ENCODE measurements around the gene SEPTIN2. TPM values are rescaled to one million over a fixed set of nuclear protein-coding genes. Genes with fewer than 3 reads are reported as not detected.

The SEPTIN2 gene
- total RNA-seq, 1 donor: 218 TPM

DNA sequence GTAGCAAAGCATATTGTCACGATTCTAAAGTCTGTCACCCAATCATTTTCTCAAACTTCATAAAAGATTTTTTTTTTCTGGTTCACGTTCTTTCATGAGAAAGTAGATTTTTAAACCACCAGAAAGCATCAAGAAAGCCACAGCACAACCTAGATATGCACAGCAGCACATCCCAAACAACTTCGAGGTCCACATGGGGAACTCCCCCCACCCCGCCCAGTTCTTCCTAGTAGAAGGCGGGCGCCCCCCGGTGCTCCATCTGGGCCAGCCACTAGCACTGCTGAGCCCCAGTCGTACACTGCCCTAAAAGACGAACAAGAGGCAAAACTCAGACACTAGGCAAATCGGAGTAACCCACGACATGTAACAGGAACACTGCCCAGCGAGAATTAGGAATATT is 15.7 kb upstream of the SEPTIN2 start:
- Histone ChIP-seq H3K9me3 (ENCODE audit: low read depth, low read length) (no peaks in the 10 kb centered on the region), H3K4me3 (ENCODE audit: low read length) (no peak overlapping the region), H3K4me1 (ENCODE audit: insufficient read depth, low read length) (peaks cover 31% of the 10 kb centered on the region), H3K27me3 (ENCODE audit: insufficient read depth, low read length) (no peaks in the 10 kb centered on the region)

DNA sequence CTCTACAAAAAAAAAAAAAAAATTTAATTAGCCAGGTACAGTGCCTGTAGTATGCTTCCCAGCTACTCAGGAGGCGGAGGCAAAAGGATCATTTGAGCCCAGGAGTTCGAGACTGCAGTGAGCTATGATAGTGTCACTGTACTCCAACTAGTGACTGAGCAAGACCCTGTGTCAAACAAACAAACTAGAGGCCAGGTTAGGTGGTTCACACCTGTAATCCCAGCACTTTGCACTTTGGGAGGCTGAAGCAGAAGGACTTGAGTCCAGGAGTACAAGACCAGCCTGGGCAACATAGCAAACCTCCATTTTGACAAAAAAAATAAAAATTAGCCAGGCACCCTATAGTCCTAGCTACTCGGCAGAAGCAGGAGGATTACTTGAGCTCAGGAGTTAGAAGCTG is 13.6 kb upstream of the SEPTIN2 start:
- Histone ChIP-seq H3K9me3 (ENCODE audit: low read depth, low read length) (no peaks in the 10 kb centered on the region), H3K27me3 (ENCODE audit: insufficient read depth, low read length) (no peaks in the 10 kb centered on the region), H3K4me3 (ENCODE audit: low read length) (no peak overlapping the region), H3K4me1 (ENCODE audit: insufficient read depth, low read length) (peaks cover 40% of the 10 kb centered on the region)

DNA sequence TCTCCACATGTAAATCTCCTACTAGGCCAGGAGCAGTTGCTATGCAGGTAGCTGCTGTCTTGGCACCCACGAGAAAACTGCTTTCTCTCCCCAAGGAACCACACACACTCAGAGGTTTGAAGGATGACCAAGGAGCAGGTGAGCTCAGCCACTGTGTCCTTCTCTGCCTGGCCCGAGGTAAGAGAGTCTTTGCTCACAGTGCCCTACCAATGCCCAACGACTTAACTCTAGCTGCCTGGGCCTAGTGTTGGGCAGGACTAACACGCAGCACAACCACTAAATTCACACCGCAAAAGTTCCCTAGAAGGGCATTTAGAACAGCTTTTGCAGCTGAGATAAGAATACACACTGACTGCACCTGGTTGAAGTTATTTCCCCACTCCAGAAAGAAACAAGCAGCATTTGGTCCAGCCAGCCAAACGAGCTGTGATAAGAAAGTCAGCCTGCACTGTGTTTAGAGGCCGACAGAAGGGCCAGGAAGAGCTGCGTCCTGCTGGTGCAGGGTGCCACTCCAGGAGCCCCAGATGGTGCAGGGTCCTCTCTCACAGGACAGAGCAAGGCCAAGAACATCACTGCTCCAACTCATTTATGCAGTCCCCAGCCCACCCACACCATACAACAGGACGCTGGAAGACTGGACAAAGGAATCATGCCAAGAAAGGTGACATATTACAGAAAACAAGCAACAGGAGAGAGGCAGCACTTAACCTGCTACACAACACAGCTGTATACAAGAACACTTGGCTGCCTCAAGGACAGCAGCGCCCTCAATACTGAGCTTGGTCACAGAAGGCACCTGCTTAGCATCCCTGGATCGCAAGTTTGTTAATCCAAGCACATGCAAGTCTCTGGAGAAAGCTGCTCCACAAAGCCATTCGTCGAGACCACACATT is 12.7 kb upstream of the SEPTIN2 start:
- Histone ChIP-seq H3K4me3 (ENCODE audit: low read length) (no peak overlapping the region), H3K27me3 (ENCODE audit: insufficient read depth, low read length) (no peaks in the 10 kb centered on the region), H3K4me1 (ENCODE audit: insufficient read depth, low read length) (peaks cover 39% of the 10 kb centered on the region), H3K9me3 (ENCODE audit: low read depth, low read length) (no peaks in the 10 kb centered on the region)

DNA sequence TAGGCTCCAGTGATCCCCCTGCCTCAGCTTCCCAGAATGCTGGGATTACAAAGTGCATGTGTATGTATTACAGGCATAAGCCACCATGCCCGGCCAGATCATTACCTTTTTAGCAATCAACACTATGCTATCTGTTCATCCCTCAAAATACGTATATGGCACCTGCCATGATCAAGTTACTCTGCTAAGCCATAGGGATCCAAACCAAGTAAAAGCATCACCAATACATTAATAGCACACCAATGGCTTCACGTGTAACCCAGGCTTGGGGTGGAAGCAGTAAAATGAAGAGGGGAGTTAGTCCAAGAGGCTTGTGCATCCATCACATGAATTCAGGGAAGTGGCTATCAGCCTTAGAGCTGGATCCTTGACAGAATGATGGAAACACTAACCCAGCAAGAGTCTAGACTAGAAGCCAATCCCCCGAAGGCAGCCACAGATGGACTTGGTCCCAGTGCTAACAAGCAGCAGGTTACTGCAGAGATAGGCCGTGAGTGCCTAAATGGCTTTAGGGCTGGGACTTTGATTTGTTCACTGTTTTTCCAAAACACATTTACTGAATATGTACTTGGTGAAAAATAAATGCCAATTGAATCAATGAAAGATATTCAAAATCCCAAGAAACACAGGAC is 11.6 kb upstream of the SEPTIN2 start:
- Histone ChIP-seq H3K4me3 (ENCODE audit: low read length) (no peak overlapping the region), H3K27me3 (ENCODE audit: insufficient read depth, low read length) (no peaks in the 10 kb centered on the region), H3K9me3 (ENCODE audit: low read depth, low read length) (no peaks in the 10 kb centered on the region), H3K4me1 (ENCODE audit: insufficient read depth, low read length) (peaks cover 33% of the 10 kb centered on the region)

DNA sequence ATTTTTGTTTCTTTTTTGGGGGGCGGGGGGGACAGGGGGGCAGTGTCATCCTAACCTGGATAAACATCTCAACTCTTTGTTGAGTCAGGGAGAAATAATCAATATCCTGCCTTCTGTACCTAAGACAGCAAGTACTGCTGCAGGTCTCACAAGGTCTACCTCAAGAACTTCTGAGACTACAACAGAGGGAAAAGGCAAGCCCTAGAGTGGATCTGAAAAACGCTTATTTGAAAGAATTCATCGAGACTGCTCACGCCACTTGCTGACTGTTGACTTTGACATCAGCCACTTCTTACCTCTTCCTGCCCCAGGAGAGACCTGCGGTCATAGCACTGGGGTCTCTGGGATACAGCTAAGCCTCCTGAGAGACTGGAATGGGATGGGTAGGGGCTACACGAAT is 8.7 kb upstream of the SEPTIN2 start:
- no peaks in the 10 kb centered on the region for H3K27me3 ChIP-seq (ENCODE audit: insufficient read depth, low read length)
- H3K4me1 ChIP-seq (ENCODE audit: insufficient read depth, low read length): peaks cover 39% of the 10 kb centered on the region
- no peaks in the 10 kb centered on the region for H3K9me3 ChIP-seq (ENCODE audit: low read depth, low read length)
- no peak overlapping the region for H3K4me3 ChIP-seq (ENCODE audit: low read length)

DNA sequence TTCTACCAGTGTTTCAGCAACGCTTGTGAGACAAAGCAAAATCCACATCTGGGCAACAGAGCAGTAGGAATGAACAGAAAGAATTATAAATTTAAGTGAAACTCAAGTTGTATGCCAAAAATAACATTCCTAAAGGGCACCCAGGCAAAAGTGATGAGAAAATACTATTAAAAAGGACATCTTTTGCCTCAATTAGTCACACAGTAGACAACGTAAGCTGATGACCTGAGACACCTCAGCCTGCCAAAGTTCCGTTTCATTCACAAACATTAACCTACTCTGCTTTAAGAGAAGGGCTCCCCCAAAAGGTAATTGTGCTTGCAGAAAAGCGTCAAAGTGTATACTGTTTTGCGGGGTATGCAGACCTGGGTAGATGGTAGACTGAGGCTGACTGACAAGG is 7.5 kb upstream of the SEPTIN2 start:
- H3K4me3 ChIP-seq (ENCODE audit: low read length): no peak overlapping the region
- no peaks in the 10 kb centered on the region for H3K9me3 ChIP-seq (ENCODE audit: low read depth, low read length)
- peaks cover 41% of the 10 kb centered on the region for H3K4me1 ChIP-seq (ENCODE audit: insufficient read depth, low read length)
- H3K27me3 ChIP-seq (ENCODE audit: insufficient read depth, low read length): no peaks in the 10 kb centered on the region

DNA sequence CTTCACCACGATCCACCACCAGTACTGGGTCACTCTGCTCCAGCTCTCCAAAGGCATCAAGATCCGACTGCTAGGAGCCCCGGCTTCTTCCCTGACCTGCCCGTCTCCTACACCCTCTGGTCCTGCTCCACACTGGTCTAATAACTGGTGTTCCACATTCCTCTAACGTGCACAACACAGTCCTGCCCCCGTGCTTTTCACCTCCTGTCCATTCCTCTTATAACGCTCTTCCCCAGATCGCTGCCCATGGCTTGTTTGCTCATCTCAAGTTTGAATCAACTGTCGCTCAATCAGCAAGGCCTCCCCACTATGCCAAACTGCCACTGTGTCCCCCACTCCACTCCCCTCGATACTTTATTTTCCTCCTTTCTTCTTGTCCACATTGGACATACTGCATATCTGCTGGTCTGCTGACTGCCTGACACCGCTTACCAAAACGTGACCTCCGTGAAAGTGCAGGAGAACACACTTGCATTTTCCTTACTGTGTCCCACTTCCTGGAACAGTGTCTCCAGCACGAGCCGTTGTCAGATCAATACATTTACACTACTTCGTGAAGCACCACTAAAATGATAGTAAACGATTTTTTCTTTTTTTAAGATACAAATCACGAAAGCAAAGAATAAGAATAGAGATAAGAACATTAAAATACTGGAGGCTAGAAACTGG is 6.8 kb upstream of the SEPTIN2 start:
- Histone ChIP-seq H3K4me1 (ENCODE audit: insufficient read depth, low read length) (peaks cover 48% of the 10 kb centered on the region), H3K4me3 (ENCODE audit: low read length) (no peak overlapping the region), H3K27me3 (ENCODE audit: insufficient read depth, low read length) (no peaks in the 10 kb centered on the region), H3K9me3 (ENCODE audit: low read depth, low read length) (no peaks in the 10 kb centered on the region)

DNA sequence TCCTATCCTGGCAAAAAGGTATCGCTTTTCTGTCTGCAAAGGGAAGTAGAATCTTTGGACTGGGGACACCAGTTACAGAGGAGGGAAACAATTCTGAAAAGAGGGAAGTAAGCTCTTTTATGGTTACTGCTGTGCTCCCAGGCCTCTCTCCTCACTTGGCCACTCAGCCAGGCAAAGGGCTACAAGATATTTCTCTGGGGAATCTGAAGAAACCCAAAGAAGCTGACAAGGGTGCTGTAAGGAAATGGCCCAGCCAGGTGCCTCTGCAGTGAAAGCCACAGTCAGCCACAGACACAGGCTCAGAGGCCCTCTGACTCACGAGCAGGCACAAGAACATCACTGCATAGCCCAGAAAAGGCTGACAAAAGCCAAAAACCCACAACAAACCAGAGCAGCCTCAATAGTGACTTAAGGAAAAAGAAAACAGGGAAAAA is 6.0 kb upstream of the SEPTIN2 start:
- peaks cover 53% of the 10 kb centered on the region for H3K4me1 ChIP-seq (ENCODE audit: insufficient read depth, low read length)
- no peaks in the 10 kb centered on the region for H3K9me3 ChIP-seq (ENCODE audit: low read depth, low read length)
- H3K4me3 ChIP-seq (ENCODE audit: low read length): no peak overlapping the region
- H3K27me3 ChIP-seq (ENCODE audit: insufficient read depth, low read length): no peaks in the 10 kb centered on the region

DNA sequence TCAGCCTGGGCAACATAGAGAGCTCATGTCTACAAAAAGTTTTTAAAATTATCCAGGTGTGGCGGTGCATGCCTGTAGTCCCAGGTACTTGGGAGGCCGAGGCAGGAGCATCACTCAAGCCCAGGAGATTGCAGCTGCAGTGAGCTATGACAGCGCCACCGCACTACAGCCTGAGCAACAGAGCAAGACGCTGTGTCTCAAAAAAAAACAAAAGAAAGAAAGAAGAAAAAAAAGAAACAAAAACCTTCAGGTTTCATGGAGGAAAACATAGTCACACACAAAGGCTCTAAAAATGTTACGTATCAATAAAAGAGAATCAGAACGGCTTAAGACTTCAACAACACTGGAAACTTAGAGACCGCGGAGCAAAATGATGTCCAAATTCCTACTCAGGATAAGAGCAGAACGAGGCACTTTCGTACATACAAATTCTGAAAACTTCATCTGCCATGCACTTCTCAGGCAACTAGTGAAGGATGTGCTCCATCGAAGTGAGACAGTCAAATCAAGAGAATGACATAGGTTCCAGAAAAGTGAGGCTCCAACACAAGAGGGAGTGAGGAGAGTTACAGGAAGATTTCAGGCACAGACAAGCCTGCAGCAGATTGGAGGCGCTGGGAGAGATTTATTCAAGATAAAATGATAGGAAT is 4.7 kb upstream of the SEPTIN2 start:
- H3K9me3 ChIP-seq (ENCODE audit: low read depth, low read length): no peaks in the 10 kb centered on the region
- no peak overlapping the region for H3K4me3 ChIP-seq (ENCODE audit: low read length)
- H3K4me1 ChIP-seq (ENCODE audit: insufficient read depth, low read length): peaks cover 41% of the 10 kb centered on the region
- no peaks in the 10 kb centered on the region for H3K27me3 ChIP-seq (ENCODE audit: insufficient read depth, low read length)

DNA sequence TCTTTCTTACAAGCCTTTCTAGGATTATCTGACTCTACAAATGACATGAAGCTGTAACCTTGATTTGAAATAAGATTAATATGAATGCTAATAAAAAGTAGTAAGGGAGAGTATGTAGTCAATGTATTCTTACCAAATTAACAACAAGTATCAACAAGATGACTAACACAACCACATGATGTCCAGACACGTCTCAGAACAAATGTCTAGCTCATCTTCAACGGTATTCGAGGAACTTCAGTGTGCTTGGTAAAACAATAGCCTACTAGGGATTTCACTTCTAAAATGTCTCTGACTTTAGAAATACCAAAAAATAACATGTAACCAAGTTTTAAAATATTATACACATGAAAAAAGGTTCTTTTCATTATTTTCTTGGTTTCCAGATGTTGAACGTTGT is 3.6 kb upstream of the SEPTIN2 start:
- peaks cover 45% of the 10 kb centered on the region for H3K4me1 ChIP-seq (ENCODE audit: insufficient read depth, low read length)
- H3K27me3 ChIP-seq (ENCODE audit: insufficient read depth, low read length): no peaks in the 10 kb centered on the region
- H3K9me3 ChIP-seq (ENCODE audit: low read depth, low read length): no peaks in the 10 kb centered on the region
- H3K4me3 ChIP-seq (ENCODE audit: low read length): no peak overlapping the region

DNA sequence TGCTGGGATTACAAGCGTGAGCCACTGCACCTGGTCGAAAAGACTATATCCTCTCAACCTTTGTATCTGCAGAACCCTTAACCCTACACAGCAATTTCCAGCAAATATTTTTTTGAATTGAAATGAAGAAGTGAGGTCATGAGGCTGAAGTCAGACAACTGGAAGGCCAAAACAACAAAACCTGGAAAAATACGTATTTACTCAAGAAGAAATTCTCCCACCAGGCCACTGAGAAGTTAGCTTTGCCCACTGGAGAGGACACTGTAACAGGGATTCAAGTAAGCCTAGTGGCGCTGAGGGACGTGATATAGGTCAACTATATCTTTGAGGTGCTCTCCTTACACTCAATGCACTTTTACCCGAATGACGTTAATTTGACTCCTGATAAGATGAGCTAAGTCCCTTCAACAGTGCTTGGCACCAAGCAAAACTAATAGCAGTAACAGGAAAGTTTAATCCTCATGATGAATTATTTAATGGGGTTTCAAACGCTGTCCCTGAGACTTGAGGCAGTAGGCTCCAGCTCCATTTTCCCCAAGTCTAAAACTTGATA is 2.1 kb upstream of the SEPTIN2 start:
- H3K4me3 ChIP-seq (ENCODE audit: low read length): no peak overlapping the region
- peaks cover 59% of the 10 kb centered on the region for H3K4me1 ChIP-seq (ENCODE audit: insufficient read depth, low read length)
- H3K27me3 ChIP-seq (ENCODE audit: insufficient read depth, low read length): no peaks in the 10 kb centered on the region
- H3K9me3 ChIP-seq (ENCODE audit: low read depth, low read length): no peaks in the 10 kb centered on the region

DNA sequence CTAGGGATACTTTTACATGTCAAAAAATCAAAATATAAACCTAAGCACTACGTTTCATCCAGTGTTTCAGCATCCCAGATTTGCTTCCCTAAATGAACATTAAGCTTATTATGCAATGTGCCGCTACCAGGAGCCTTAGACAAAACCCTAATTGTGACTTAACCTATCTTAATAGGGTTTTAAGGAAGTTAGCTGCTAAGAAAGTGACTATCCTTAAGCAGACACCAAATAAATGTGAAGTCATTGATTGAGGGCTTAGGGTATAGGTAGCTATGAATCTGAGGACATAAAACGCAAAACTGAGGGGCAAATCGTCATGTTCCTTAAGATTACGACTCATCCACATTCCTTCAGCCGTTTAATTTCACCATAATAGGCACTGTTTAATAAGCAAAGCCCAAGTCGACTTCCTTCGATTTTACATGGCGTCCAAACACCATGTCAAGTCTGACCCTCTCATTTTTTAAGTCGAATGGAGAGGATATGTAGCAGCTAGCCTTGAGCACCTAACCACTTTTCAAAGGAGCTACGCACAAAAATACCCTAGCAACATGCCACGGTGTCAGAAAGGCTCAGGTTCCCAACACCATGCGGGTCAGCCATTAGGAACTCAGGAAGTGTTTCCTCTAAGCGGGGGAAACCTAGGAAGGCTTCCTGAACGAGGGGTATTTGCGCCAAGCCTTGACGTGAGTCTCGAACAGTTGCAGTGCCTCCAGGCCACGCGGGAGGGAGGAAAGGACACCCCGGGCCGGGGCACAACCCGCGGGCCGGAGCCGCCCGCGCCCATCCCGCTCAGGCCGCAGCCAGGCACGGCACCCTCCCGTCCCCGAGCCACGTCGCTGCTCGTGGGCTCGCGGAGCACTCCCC is 1.3 kb upstream of the SEPTIN2 start:
- Histone ChIP-seq H3K9me3 (ENCODE audit: low read depth, low read length) (no peaks in the 10 kb centered on the region), H3K4me3 (ENCODE audit: low read length) (peak overlapping the region; percentile 81), H3K27me3 (ENCODE audit: insufficient read depth, low read length) (no peaks in the 10 kb centered on the region), H3K4me1 (ENCODE audit: insufficient read depth, low read length) (peaks cover 60% of the 10 kb centered on the region)

DNA sequence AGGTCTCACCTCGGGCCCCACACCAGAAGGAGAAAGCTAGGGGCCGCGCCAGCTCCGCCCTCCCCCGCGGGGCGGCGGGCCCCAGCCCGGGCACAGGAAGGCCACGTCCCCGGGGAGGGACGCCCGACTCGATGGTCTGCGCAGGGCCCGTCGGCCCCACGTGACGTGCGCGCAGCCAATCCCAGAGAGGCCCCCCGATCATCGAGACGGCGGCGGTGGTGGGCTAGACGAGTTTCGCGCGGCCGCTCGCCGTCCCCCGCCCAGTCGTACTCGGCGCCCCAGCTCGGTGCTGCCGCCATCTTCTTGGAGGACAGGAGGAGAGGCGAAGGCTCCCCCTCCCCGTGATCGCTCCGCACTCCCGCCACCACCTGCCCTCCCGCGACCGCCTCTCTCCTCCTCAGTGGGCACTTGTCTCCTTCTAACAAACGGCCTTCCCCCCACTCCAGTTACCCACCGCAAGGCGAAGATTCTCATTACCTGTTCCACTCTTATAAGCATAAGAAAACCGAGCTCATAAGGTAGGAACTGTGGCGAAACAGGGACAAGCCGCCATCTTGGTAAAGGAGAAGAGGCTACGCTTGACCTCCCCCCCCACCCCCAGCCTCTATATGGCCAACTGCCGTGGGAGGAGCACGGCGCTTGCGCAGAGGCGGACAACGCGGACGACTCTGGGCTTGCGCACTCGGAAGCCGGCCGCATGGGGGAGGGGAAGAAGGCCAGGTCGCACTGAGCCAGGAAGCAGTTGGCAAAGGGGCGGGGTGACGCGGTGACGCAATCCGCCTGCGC is 439 bp upstream of the SEPTIN2 start, which contains the start of gene HDLBP:
TSS of gene HDLBP (minus strand) at position 580 of the 786 bp plus-strand sequence. CDS start 48,803 bp downstream, outside the sequence.
- peaks cover 58% of the 10 kb centered on the region for H3K4me1 ChIP-seq (ENCODE audit: insufficient read depth, low read length)
- H3K27me3 ChIP-seq (ENCODE audit: insufficient read depth, low read length): no peaks in the 10 kb centered on the region
- H3K9me3 ChIP-seq (ENCODE audit: low read depth, low read length): no peaks in the 10 kb centered on the region
- peak within 1 kb of the TSS; percentile 81 for H3K4me3 ChIP-seq (ENCODE audit: low read length)

Measured in mononuclear cell (primary cell).